DND-41 (cell line): Measurements from ENCODE around the gene FAM222B.

Source experiments
- ATAC-seq: fragments of 200-7000 bp; cut with Tn5 transposase; 3 replicates; pipeline ENCODE4 v1.9.1; 2021; ENCODE audit warnings: low read depth; ENCODE audit not compliant: insufficient read depth
- DNase-seq: peaks from one replicate; pipeline ENCODE4 v3.0.0-alpha.2; 2020
- H2AFZ ChIP-seq: 2 replicates; pipeline ENCODE4 v1.6.0; 2012; ENCODE audit warnings: low read depth, low read length
- H3K27ac ChIP-seq: 2 replicates; pipeline ENCODE4 v1.5.1; 2012; ENCODE audit warnings: low read length, inconsistent platforms
- H3K27me3 ChIP-seq: fragments of 200-600 bp; sonication (generic); 2 replicates; pipeline ENCODE4 v1.6.0; 2012; ENCODE audit warnings: low read length, mild to moderate bottlenecking, inconsistent platforms; ENCODE audit not compliant: insufficient read depth, poor library complexity
- H3K36me3 ChIP-seq: 2 replicates; pipeline ENCODE4 v1.5.1; 2012; ENCODE audit warnings: low read length, inconsistent platforms; ENCODE audit not compliant: insufficient read depth
- H3K4me1 ChIP-seq: 2 replicates; pipeline ENCODE4 v1.5.1; 2012; ENCODE audit warnings: mild to moderate bottlenecking, low read length; ENCODE audit not compliant: insufficient read depth
- H3K4me2 ChIP-seq: 2 replicates; pipeline ENCODE4 v1.6.0; 2012; ENCODE audit warnings: mild to moderate bottlenecking, moderate library complexity, low read length, inconsistent platforms; ENCODE audit not compliant: insufficient read depth
- H3K4me3 ChIP-seq, 2 experiments: fragments of 200-600 bp in 1 of 2; shearing (Covaris generic) in 1 of 2; 2 replicates each; pipeline ENCODE4 v1.5.1; 2012 to 2016; ENCODE audit warnings: inconsistent platforms in 2 of 2, low read length in 2 of 2, mild to moderate bottlenecking in 2 of 2, low read depth in 1 of 2, moderate library complexity in 1 of 2
- H3K79me2 ChIP-seq: 2 replicates; pipeline ENCODE4 v1.6.0; 2012; ENCODE audit warnings: low read length, inconsistent platforms; ENCODE audit not compliant: insufficient read depth
- H3K9ac ChIP-seq: 2 replicates; pipeline ENCODE4 v1.6.0; 2012; ENCODE audit warnings: low read depth, mild to moderate bottlenecking, inconsistent platforms, low read length, moderate library complexity
- H3K9me3 ChIP-seq: 2 replicates; pipeline ENCODE4 v1.5.1; 2012; ENCODE audit warnings: low read length, moderate library complexity, mild to moderate bottlenecking, inconsistent platforms; ENCODE audit not compliant: insufficient read depth, severe bottlenecking
- H4K20me1 ChIP-seq: 2 replicates; pipeline ENCODE4 v1.6.0; 2012; ENCODE audit warnings: low read length; ENCODE audit not compliant: insufficient read depth
- EZH2 ChIP-seq: IDR thresholded peaks from 3 replicates; pipeline ENCODE4 v1.6.1; 2012; ENCODE audit warnings: borderline replicate concordance, low read depth, mild to moderate bottlenecking, moderate library complexity, low read length, inconsistent platforms; ENCODE audit not compliant: severe bottlenecking
- TF ChIP-seq, protein P1 (sequence below): IDR thresholded peaks from 2 replicates; pipeline ENCODE4 v1.5.1; 2012; ENCODE audit warnings: borderline replicate concordance, low read length, moderate library complexity, mild to moderate bottlenecking; ENCODE audit not compliant: poor library complexity, severe bottlenecking; ENCODE audit errors: extremely low read depth

FAM222B gene

GRCh38 chr17:28720247-28720996 is 122.2 kb downstream of the FAM222B start:
- Histone ChIP-seq H3K9ac (peak overlapping the region; percentile 95), H4K20me1 (peaks cover 49% of the 10 kb centered on the region), H3K79me2 (peaks cover 45% of the 10 kb centered on the region), H3K27ac (peak overlapping the region; percentile 96), H3K4me2 (peak overlapping the region; percentile 88), H3K36me3 (peaks cover 54% of the 10 kb centered on the region), H3K9me3 (no peaks in the 10 kb centered on the region), H3K4me3 (peak overlapping the region; percentile 91 to 92), H3K4me1 (peaks cover 41% of the 10 kb centered on the region), H3K27me3 (no peaks in the 10 kb centered on the region), H2AFZ (peak overlapping the region; percentile 82)
- ATAC-seq: peak; percentile 9; the same call in 1 of the 3 replicates
- TF ChIP-seq, protein P1, sequence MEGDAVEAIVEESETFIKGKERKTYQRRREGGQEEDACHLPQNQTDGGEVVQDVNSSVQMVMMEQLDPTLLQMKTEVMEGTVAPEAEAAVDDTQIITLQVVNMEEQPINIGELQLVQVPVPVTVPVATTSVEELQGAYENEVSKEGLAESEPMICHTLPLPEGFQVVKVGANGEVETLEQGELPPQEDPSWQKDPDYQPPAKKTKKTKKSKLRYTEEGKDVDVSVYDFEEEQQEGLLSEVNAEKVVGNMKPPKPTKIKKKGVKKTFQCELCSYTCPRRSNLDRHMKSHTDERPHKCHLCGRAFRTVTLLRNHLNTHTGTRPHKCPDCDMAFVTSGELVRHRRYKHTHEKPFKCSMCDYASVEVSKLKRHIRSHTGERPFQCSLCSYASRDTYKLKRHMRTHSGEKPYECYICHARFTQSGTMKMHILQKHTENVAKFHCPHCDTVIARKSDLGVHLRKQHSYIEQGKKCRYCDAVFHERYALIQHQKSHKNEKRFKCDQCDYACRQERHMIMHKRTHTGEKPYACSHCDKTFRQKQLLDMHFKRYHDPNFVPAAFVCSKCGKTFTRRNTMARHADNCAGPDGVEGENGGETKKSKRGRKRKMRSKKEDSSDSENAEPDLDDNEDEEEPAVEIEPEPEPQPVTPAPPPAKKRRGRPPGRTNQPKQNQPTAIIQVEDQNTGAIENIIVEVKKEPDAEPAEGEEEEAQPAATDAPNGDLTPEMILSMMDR: peak; percentile 31
- TF ChIP-seq EZH2: no peak
- DNase-seq: peak; percentile 60

DNA sequence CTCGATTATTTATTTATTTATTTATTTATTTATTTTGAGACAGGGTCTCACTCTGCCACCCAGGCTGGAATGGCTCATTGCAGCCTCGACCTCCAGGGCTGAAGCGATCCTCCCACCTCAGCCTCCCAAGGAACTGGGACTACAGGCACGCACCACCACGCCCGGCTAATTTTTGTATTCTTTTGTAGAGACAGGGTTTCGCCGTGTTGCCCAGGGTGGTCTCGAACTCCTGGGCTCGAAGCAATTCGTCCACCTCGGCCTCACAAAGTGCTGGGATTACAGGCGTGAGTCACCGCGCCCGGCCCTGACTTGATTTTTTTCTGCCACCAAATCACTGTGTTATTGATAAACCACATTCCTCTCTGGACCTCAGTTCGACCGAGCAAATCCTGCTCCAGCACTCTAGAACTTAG is 123.6 kb downstream of the FAM222B start:
- TF ChIP-seq, protein P1: no peak
- no peak for TF ChIP-seq EZH2
- no peaks in the 10 kb centered on the region for H3K27me3 ChIP-seq
- H3K27ac ChIP-seq: peak overlapping the region; percentile 96
- H2AFZ ChIP-seq: peak overlapping the region; percentile 72
- peak overlapping the region; percentile 33 to 91; a peak in 3 of 4 replicates for H3K4me3 ChIP-seq
- H3K4me1 ChIP-seq: peaks cover 40% of the 10 kb centered on the region
- H3K36me3 ChIP-seq: peaks cover 41% of the 10 kb centered on the region
- H3K9ac ChIP-seq: peak overlapping the region; percentile 95
- no peaks in the 10 kb centered on the region for H3K9me3 ChIP-seq
- H3K4me2 ChIP-seq: peak overlapping the region; percentile 71
- peaks cover 38% of the 10 kb centered on the region for H4K20me1 ChIP-seq
- no peak for ATAC-seq
- peaks cover 45% of the 10 kb centered on the region for H3K79me2 ChIP-seq
- no peak for DNase-seq

- Histone ChIP-seq H3K4me2 (peak overlapping the region; percentile 71; the same call in 1 of the 2 replicates), H3K9ac (peak overlapping the region; percentile 95), H2AFZ (no peak overlapping the region; the same call in 1 of the 2 replicates), H3K9me3 (no peaks in the 10 kb centered on the region), H3K27me3 (no peaks in the 10 kb centered on the region), H3K4me3 (peak overlapping the region in 1 of 2 experiments; percentile 91; a peak in 2 of 4 replicates), H3K36me3 (peaks cover 36% of the 10 kb centered on the region), H3K79me2 (peaks cover 45% of the 10 kb centered on the region), H3K27ac (0 out of 2 replicates have a peak overlapping the region, but pooled peaks have one; percentile 25), H4K20me1 (peaks cover 33% of the 10 kb centered on the region), H3K4me1 (peaks cover 40% of the 10 kb centered on the region)
- ATAC-seq (no peak), DNase-seq (no peak)
- TF ChIP-seq EZH2: no peak
- TF ChIP-seq, protein P1: no peak
These were observed 124.1 kb downstream of the FAM222B start for GRCh38 chr17:28718333-28719020.
